NCI-H2196 (cell line): ENCODE results near the gene SYNE2.
"Not testable (repeated sequence)": the region's sequence is repeated elsewhere in the genome, so short reads cannot be mapped to it uniquely, and the experiment has no call there.

Experiments used
- DNase-seq: peaks from one replicate; lab custom pipeline; 2025; ENCODE audit not compliant: unreplicated experiment; lab: John Stamatoyannopoulos, UW

The SYNE2 gene

GRCh38 chr14:63869940-63870752 lies 17.3 kb downstream of the SYNE2 start:
- not testable (repeated sequence) for DNase-seq

DNA sequence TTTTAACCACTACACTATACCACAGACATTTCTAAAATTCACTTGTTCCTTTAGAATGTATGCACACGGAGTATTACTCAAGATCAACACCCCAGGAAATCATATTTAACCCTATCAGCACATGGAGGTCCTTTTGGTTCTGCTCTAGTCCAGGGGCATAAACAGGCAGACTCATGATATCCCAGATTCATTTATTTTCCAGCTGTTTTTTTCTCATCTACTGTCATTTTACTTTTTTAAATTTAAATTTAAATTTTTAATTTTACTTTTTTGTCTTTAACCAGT lies 17.9 kb downstream of the SYNE2 start:
- DNase-seq: not testable (repeated sequence)

DNA sequence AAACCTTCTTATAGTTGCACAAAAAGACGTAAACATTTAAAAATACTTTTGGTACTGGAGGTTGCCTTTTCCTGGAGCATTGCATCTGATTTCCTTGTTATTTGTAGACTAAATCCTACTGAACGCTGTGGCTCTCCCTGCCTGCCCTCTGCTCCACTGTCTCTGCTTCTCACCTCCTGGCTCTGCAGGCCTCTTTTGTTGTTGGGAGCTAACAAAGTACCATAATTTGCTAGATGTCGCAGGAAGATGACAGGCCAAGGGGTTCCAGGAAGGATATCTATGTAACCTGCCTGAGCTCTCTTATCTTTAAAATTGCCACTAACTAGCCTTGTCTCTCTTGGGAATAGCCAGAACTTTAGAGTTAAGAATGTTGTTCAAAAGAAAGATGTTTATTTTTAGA lies 21.4 kb downstream of the SYNE2 start:
- DNase-seq: no peak

GRCh38 chr14:63875311-63875710 lies 22.5 kb downstream of the SYNE2 start:
- no peak for DNase-seq

DNA sequence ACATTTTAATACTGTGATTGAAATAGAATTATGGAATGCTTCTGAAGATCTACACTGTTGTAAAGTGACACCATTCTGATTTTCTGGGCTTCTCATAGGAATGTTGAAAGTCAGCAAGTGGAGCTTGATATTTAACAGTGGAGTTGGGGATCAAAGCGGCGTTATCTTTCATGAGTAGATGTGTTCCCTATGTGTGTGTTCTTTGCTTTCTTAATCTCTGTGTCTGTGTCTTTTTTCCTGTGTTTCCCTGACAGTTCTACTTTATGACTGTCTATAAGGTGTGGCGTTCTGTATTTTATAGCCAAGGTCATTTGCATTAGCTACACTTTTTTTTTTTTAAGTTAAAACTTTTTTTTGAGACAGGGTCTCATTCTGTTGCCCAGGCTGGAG lies 24.7 kb downstream of the SYNE2 start:
- no peak for DNase-seq

GRCh38 chr14:63878052-63878451 lies 25.2 kb downstream of the SYNE2 start:
- DNase-seq: no peak

- no peak for DNase-seq
Observed at GRCh38 chr14:63878792-63879191, 26.0 kb downstream of the SYNE2 start.

DNA sequence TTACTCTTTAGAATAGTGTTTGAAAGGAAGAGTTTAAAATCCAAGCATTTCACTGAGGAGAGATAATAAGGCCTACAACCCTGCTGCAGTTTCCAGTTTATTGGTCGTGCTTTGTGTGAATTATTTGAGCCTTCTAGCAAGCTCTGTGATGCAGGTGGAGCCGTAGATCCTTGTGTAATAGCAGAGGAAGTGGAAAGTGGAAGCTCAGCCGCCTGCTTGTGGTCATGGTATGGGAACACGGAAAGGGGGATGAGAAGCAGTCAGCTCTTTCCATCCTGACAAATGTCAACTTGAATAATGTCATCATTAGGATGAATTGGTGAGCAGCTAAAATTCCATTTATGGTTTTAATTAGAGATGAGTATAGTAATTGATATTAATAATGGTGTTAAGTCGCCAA lies 29.1 kb downstream of the SYNE2 start:
- DNase-seq: no peak

GRCh38 chr14:63887899-63888298 lies 35.1 kb downstream of the SYNE2 start:
- no peak for DNase-seq

GRCh38 chr14:63890553-63890952 lies 37.7 kb downstream of the SYNE2 start:
- DNase-seq: no peak

DNA sequence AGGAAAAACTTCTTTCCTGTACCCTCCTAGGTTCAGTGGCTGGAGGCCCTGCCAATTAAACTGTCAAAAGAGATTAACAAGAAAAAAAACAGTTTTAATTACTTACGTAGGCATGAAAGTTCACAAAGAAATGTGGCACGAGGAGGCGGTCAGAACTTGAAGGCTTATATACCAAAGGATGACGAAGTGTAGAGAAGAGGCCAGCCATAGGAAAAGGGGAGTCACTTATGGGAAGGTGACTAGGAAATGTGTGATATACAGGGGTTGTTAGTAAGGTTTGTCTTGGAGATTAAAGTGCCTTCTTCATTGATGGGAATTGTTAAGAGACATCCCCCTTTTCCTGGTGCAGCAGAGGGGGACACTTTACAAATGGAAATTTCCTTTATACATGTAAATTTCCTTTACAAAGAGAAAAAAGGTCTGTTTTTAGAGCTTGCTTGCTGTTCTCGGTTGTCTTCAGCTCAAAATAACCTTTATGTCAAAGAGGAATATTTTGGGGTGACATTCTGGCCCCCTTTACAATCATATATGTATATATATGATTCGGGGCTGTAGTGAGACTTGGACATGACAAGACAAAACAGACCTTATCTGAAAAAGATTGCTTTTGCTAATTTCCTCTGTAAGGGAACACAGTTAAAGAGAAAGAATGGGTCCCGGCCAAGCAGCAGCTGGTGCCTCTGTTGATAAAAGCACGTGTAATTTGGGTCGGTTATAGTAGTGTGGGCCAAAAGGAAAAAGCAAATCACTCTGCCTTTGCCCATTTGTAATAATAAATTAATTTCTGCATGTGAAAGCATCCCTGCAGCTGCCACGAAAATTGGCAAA lies 38.6 kb downstream of the SYNE2 start:
- DNase-seq: no peak

- DNase-seq: no peak
Observed at GRCh38 chr14:63892265-63892664, 39.5 kb downstream of the SYNE2 start.

- DNase-seq: no peak
Observed at GRCh38 chr14:63893701-63894458, 41.1 kb downstream of the SYNE2 start.

- DNase-seq: no peak
Observed at GRCh38 chr14:63895510-63895909, 42.7 kb downstream of the SYNE2 start.

DNA sequence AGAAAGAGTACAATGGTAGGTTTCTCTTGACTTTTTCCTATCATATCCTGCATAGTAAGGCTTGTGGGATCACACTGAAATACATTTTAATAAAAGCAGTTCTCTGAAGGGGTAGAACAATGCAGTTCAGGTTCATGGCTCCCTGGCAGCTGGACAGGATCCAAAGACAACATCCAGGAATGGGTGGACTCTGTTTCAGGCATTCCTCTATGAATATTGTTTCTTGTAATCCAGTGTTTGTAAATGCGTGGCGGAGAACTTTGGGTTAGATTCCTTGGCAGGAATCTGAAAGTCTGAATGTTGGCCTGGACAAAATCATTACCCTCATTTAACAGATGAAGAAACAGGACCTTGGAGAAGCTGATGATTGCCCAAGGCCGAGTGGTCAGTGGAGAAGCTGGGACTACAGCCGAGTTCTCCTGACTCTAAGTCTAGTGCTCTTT lies 43.5 kb downstream of the SYNE2 start:
- peak; percentile 55 for DNase-seq

DNA sequence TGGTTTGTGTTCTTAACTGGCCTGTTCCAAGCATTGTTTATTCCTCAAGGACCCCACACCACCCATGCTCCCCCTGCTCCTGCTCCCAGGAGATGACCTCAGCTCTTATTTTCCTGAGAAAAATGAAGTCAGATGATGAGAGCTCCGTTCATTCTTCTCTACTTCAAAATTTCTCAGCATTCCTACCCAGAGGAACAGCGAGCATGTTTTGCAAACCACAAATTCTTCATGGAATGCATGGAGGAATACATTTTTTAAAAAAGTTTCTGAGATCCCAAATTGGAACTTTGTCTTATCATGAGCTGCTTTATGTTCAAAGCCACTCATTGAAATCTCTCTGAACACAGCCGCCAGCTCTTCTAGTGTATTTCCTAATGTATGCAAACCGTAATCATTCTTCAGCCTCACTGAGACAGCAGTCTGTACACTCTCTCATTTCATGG lies 44.9 kb downstream of the SYNE2 start:
- no peak for DNase-seq

DNA sequence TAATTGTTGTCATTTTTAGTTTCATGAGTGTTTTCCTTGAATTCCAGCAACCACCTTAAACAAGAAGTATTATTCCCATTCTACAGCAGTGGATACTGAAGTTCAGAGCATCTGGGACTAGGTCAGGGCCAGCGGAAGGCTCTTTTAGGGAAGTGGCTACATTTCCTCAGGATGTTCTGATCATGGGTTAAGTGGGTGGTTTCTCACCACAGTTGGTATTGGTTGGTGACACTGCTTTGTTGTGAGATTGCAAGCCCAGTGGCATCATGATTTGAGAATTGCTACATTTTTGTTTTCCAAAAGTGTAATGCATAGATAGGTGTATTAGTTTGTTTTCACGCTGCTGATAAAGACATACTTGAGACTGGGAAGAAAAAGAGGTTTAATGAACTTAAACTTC lies 47.1 kb downstream of the SYNE2 start:
- DNase-seq: no peak

DNA sequence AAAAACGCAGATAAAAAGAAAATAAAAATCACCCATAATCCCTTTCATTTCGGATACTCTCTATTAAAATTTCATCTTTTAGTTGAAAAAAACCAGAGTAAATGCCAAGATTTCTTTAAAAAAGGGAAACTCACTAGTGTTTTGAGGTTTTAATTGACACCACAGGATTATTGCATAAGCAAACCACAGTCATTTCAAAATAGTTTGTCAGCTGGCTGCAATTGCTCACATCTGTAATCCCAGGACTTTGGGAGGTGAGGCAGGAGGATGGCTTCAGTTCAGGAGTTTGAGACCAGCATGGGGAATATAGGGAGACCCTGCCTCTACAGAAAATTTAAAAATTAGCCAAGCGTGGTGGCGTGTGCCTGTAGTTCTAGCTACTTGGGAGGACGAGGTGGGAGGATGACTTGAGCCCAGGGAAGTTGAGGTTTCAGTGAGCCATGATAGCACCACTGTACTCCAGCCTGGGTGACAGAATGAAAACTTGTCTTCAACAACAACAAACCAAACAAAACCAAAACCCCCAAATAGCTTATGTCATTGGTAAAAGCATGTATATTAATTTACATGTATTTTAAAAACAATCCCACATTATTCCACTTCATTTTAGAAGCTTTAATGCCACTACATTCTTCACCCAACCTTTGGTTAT lies 48.8 kb downstream of the SYNE2 start:
- no peak for DNase-seq

- no peak for DNase-seq
Observed at GRCh38 chr14:63902375-63902976, 49.7 kb downstream of the SYNE2 start.

DNA sequence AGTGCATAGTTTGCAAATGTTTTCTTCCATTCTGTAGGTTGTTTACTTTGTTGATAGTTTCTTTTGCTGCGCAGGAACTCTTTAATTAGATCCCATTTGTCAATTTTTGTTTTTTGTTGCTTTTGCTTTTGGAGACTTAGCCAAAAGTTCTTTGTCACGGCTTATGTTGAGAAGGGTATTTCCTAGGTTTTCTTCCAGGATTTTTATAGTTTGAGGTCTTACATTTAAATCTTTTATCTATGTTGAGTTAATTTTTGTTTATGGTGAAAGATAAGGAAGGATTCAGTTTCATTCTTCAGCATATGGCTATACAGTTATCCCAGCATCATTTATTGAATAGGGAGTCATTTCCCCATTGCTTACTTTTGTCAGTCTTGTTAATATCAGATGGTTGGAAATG lies 51.9 kb downstream of the SYNE2 start:
- DNase-seq: no peak

GRCh38 chr14:63905370-63905769 lies 52.6 kb downstream of the SYNE2 start:
- DNase-seq: no peak
